Measurements from ENCODE around the gene TMPRSS9. TPM values are rescaled to one million over a fixed set of nuclear protein-coding genes. Genes with fewer than 3 reads are reported as not detected.

Gene TMPRSS9
- total and polyA plus RNA-seq, 2 of the 13 experiments (the other 11 are each of a cell fraction or from before 2014, with no cell fraction given) = 2.5 to 5.2 TPM

DNA sequence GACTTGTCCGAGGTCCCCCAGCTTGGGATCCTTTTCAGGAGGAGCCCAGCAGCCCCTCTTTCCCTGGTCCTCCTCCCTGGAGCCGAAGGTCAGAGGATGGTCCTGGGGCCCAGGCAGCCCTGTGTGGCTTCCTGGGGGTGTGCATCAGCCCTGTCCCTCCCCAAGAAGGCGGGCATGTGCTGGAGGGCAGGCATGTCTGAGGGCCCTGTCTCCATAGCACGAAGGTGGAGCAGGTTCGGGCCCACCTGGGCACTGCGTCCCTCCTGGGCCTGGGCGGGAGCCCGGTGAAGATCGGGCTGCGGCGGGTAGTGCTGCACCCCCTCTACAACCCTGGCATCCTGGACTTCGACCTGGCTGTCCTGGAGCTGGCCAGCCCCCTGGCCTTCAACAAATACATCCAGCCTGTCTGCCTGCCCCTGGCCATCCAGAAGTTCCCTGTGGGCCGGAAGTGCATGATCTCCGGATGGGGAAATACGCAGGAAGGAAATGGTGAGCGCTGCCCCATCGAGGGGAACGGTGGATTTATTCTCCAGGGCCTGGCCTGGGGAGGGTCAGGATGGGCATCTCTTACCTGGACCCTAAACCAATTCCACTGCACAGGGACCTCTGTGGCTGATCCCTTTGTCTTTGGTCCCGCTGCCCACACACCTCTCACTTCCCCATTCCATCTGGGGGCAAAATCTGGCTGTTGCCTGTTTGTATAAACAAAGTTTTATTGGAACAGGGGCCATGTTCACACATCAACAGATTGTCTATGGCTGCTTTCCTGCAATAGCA, 56.4 kb downstream of the TMPRSS9 start (continued):
- TF ChIP-seq ZNF136 (CRISPR knock-in tag; IDR thresholded peaks at IDR 0.05; ENCODE audit: low read depth) = 0 out of 2 replicates have a peak, but pooled peaks have one; percentile 27
- TF ChIP-seq, protein P1, sequence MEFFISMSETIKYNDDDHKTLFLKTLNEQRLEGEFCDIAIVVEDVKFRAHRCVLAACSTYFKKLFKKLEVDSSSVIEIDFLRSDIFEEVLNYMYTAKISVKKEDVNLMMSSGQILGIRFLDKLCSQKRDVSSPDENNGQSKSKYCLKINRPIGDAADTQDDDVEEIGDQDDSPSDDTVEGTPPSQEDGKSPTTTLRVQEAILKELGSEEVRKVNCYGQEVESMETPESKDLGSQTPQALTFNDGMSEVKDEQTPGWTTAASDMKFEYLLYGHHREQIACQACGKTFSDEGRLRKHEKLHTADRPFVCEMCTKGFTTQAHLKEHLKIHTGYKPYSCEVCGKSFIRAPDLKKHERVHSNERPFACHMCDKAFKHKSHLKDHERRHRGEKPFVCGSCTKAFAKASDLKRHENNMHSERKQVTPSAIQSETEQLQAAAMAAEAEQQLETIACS (CRISPR knock-in tag; IDR thresholded peaks at IDR 0.05) = no peak
- TF ChIP-seq, protein P2, sequence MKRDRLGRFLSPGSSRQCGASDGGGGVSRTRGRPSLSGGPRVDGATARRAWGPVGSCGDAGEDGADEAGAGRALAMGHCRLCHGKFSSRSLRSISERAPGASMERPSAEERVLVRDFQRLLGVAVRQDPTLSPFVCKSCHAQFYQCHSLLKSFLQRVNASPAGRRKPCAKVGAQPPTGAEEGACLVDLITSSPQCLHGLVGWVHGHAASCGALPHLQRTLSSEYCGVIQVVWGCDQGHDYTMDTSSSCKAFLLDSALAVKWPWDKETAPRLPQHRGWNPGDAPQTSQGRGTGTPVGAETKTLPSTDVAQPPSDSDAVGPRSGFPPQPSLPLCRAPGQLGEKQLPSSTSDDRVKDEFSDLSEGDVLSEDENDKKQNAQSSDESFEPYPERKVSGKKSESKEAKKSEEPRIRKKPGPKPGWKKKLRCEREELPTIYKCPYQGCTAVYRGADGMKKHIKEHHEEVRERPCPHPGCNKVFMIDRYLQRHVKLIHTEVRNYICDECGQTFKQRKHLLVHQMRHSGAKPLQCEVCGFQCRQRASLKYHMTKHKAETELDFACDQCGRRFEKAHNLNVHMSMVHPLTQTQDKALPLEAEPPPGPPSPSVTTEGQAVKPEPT (CRISPR knock-in tag; IDR thresholded peaks at IDR 0.05; ENCODE audit: low read depth) = 0 out of 2 replicates have a peak, but pooled peaks have one; percentile 54
- peak; percentile 64; the same call in 1 of the 2 replicates for TF ChIP-seq MEF2D (CRISPR knock-in tag; IDR thresholded peaks at IDR 0.05)
- TF ChIP-seq ZNF496 (CRISPR knock-in tag; IDR thresholded peaks at IDR 0.05; ENCODE audit: insufficient replicate concordance) = no peak
- no peak for TF ChIP-seq XBP1 (CRISPR knock-in tag; IDR thresholded peaks at IDR 0.05)
- TF ChIP-seq ZBTB1 (CRISPR knock-in tag; IDR thresholded peaks at IDR 0.05; ENCODE audit: borderline replicate concordance) = no peak
- TF ChIP-seq ZNF788 (CRISPR knock-in tag; IDR thresholded peaks at IDR 0.05; ENCODE audit: borderline replicate concordance) = 0 out of 2 replicates have a peak, but pooled peaks have one; percentile 62
- TF ChIP-seq GATAD2A (CRISPR knock-in tag; IDR thresholded peaks at IDR 0.05) = peak; percentile 86
- TF ChIP-seq MATR3 (CRISPR knock-in tag; IDR thresholded peaks at IDR 0.05) = no peak
- TF ChIP-seq ZNF367 (CRISPR knock-in tag; IDR thresholded peaks at IDR 0.05; ENCODE audit: borderline replicate concordance) = no peak
- TF ChIP-seq ZNF670 (CRISPR knock-in tag; IDR thresholded peaks at IDR 0.05; ENCODE audit: borderline replicate concordance) = 0 out of 2 replicates have a peak, but pooled peaks have one; percentile 61
- no peak for TF ChIP-seq RARG (CRISPR knock-in tag; IDR thresholded peaks at IDR 0.05; ENCODE audit: low read depth)
- TF ChIP-seq BORCS8-MEF2B (CRISPR knock-in tag; IDR thresholded peaks at IDR 0.05) = no peak
- peak; percentile 71; the same call in 1 of the 2 replicates for TF ChIP-seq ZNF615 (CRISPR knock-in tag; IDR thresholded peaks at IDR 0.05; ENCODE audit: borderline replicate concordance)
- TF ChIP-seq, protein P3, sequence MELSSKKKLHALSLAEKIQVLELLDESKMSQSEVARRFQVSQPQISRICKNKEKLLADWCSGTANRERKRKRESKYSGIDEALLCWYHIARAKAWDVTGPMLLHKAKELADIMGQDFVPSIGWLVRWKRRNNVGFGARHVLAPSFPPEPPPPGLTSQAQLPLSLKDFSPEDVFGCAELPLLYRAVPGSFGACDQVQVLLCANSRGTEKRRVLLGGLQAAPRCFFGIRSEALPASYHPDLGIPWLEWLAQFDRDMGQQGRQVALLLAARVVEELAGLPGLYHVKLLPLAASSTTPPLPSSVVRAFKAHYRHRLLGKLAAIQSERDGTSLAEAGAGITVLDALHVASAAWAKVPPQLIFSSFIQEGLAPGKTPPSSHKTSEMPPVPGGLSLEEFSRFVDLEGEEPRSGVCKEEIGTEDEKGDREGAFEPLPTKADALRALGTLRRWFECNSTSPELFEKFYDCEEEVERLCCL (CRISPR knock-in tag; IDR thresholded peaks at IDR 0.05; ENCODE audit: borderline replicate concordance) = no peak
- TF ChIP-seq, protein P4, sequence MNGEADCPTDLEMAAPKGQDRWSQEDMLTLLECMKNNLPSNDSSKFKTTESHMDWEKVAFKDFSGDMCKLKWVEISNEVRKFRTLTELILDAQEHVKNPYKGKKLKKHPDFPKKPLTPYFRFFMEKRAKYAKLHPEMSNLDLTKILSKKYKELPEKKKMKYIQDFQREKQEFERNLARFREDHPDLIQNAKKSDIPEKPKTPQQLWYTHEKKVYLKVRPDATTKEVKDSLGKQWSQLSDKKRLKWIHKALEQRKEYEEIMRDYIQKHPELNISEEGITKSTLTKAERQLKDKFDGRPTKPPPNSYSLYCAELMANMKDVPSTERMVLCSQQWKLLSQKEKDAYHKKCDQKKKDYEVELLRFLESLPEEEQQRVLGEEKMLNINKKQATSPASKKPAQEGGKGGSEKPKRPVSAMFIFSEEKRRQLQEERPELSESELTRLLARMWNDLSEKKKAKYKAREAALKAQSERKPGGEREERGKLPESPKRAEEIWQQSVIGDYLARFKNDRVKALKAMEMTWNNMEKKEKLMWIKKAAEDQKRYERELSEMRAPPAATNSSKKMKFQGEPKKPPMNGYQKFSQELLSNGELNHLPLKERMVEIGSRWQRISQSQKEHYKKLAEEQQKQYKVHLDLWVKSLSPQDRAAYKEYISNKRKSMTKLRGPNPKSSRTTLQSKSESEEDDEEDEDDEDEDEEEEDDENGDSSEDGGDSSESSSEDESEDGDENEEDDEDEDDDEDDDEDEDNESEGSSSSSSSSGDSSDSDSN (CRISPR knock-in tag; IDR thresholded peaks at IDR 0.05) = peak; percentile 81
- TF ChIP-seq, protein P5, sequence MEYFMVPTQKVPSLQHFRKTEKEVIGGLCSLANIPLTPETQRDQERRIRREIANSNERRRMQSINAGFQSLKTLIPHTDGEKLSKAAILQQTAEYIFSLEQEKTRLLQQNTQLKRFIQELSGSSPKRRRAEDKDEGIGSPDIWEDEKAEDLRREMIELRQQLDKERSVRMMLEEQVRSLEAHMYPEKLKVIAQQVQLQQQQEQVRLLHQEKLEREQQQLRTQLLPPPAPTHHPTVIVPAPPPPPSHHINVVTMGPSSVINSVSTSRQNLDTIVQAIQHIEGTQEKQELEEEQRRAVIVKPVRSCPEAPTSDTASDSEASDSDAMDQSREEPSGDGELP (IDR thresholded peaks at IDR 0.05; ENCODE audit: borderline replicate concordance, low read depth) = peak; percentile 30; the same call in 1 of the 2 replicates
- TF ChIP-seq CAMTA2 (CRISPR knock-in tag; IDR thresholded peaks at IDR 0.05; ENCODE audit: borderline replicate concordance) = no peak; the same call in 1 of the 2 replicates
